Neuronal stem cell (in vitro differentiated cells): ENCODE measurements around the gene EPM2A.

Experiments
- DNase-seq: peaks from one replicate; pipeline ENCODE4 v3.0.0-alpha.2; 2013; ENCODE audit warnings: low spot score
- H2AFZ ChIP-seq: one replicate; pipeline ENCODE4 v1.6.1; 2013; ENCODE audit warnings: mild to moderate bottlenecking, low read length, inconsistent platforms
- H2AK5ac ChIP-seq: 2 replicates; pipeline ENCODE4 v1.6.1; 2013; ENCODE audit warnings: low read depth, mild to moderate bottlenecking, inconsistent platforms, low read length, moderate library complexity, mixed read lengths
- H2BK120ac ChIP-seq: 2 replicates; pipeline ENCODE4 v1.6.1; 2013; ENCODE audit warnings: low read depth, mild to moderate bottlenecking, inconsistent platforms, low read length, moderate library complexity, mixed read lengths
- H2BK12ac ChIP-seq: one replicate; pipeline ENCODE4 v1.6.1; 2013; ENCODE audit warnings: low read length, inconsistent platforms
- H2BK15ac ChIP-seq: 2 replicates; pipeline ENCODE4 v1.6.1; 2013; ENCODE audit warnings: mild to moderate bottlenecking, low read length, inconsistent platforms, mixed read lengths
- H2BK5ac ChIP-seq: one replicate; pipeline ENCODE4 v1.6.1; 2013; ENCODE audit warnings: inconsistent platforms, mild to moderate bottlenecking, low read length, moderate library complexity
- H3K14ac ChIP-seq: one replicate; pipeline ENCODE4 v1.6.1; 2013; ENCODE audit warnings: low read length, inconsistent platforms
- H3K18ac ChIP-seq: 2 replicates; pipeline ENCODE4 v1.6.1; 2013; ENCODE audit warnings: low read length, inconsistent platforms
- H3K23ac ChIP-seq: 2 replicates; pipeline ENCODE4 v1.6.1; 2013; ENCODE audit warnings: low read depth, mild to moderate bottlenecking, mixed read lengths, low read length, inconsistent platforms; ENCODE audit not compliant: poor library complexity
- H3K27ac ChIP-seq: replicated peaks from 3 replicates; pipeline ENCODE4 v1.5.1; 2013; ENCODE audit warnings: low read length, inconsistent platforms
- H3K27me3 ChIP-seq, 3 experiments: 2 replicates each; pipeline ENCODE4 v1.6.1; 2013; ENCODE audit warnings: low read length in 3 of 3, mild to moderate bottlenecking in 2 of 3, inconsistent platforms in 1 of 3, low read depth in 1 of 3, mixed read lengths in 1 of 3, moderate library complexity in 1 of 3; ENCODE audit not compliant: control insufficient read depth in 3 of 3, insufficient read depth in 3 of 3
- H3K36me3 ChIP-seq, 2 donors: replicated peaks in 1 of 2; 2 replicates each; pipeline ENCODE4 v1.6.1; 2013; ENCODE audit warnings: low read length in 2 of 2; ENCODE audit not compliant: control insufficient read depth in 2 of 2, insufficient read depth in 2 of 2
- H3K4ac ChIP-seq: 2 replicates; pipeline ENCODE4 v1.6.1; 2013; ENCODE audit warnings: inconsistent platforms, mild to moderate bottlenecking, low read length, moderate library complexity
- H3K4me1 ChIP-seq, 2 donors: 1 replicate in 1 of 2; 2 replicates in 1 of 2; pipeline ENCODE4 v1.6.1; 2013; ENCODE audit warnings: low read length in 2 of 2, low read depth in 1 of 2; ENCODE audit not compliant: control insufficient read depth in 2 of 2, insufficient read depth in 1 of 2
- H3K4me2 ChIP-seq: one replicate; pipeline ENCODE4 v1.6.1; 2013; ENCODE audit warnings: mild to moderate bottlenecking, low read length, inconsistent platforms; ENCODE audit not compliant: insufficient read depth, poor library complexity, severe bottlenecking
- H3K4me3 ChIP-seq, 2 donors: 2 replicates each; pipeline ENCODE4 v1.5.1; 2013; ENCODE audit warnings: low read length in 2 of 2, mild to moderate bottlenecking in 2 of 2, inconsistent platforms in 1 of 2, moderate library complexity in 1 of 2
- H3K79me1 ChIP-seq: one replicate; pipeline ENCODE4 v1.6.1; 2013; ENCODE audit warnings: low read depth, mild to moderate bottlenecking, inconsistent platforms, low read length, moderate library complexity
- H3K9ac ChIP-seq: one replicate; pipeline ENCODE4 v1.6.1; 2013; ENCODE audit warnings: mild to moderate bottlenecking, low read depth, low read length, inconsistent platforms; ENCODE audit not compliant: poor library complexity
- H3K9me3 ChIP-seq, 2 donors: replicated peaks in 1 of 2; 2 replicates each; pipeline versions ENCODE3 to v1.6.1; 2013; ENCODE audit warnings: low read length in 2 of 2, mild to moderate bottlenecking in 2 of 2, inconsistent platforms in 1 of 2, low read depth in 1 of 2, mixed read lengths in 1 of 2, moderate library complexity in 1 of 2; ENCODE audit not compliant: control insufficient read depth in 2 of 2, insufficient read depth in 1 of 2
- H4K8ac ChIP-seq: one replicate; pipeline ENCODE4 v1.6.1; 2013; ENCODE audit warnings: low read depth, mild to moderate bottlenecking, inconsistent platforms, low read length, moderate library complexity
- H4K91ac ChIP-seq: one replicate; pipeline ENCODE4 v1.6.1; 2013; ENCODE audit warnings: low read length, low read depth, mild to moderate bottlenecking, inconsistent platforms; ENCODE audit not compliant: poor library complexity
- WGBS, 2 donors: extraction: QIAGEN DNeasy Blood & Tissue Kit; methylation state at CpG; one replicate each; pipeline ENCODE4 v1.1.7; 2013; ENCODE audit warnings: missing lambda C conversion rate in 2 of 2, mixed read lengths in 1 of 2; ENCODE audit not compliant: insufficient read length in 2 of 2, insufficient replicate concordance in 1 of 2; ENCODE audit errors: extremely low coverage in 2 of 2; 5-methylcytosine and 5-hydroxymethylcytosine counted together

The EPM2A gene

GRCh38 chr6:145765449-145765848, 30.1 kb upstream of the EPM2A start:
- Histone ChIP-seq H3K4me3 (no peak overlapping the region), H2BK15ac (no peak overlapping the region), H3K9me3 (no peaks in the 10 kb centered on the region)

DNA sequence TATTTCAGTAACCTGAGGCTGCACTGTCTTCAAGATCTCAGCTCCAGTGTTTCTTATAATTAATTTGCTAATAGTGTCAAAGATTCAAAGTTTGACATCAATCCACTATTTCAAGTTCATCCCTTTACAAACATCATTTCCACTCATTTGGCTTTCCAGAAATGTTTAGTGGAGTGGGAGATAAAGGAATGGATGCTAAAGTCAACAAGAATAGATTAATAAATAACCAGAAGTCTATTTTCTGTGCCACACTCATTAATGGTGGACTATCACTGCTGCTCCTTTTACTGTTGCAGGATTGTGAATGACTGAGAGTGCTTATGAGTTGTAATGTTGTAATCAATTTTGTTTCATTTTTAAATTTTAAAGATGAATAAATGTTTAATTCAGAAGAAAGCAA, 28.4 kb upstream of the EPM2A start:
- no peaks in the 10 kb centered on the region for H3K36me3 ChIP-seq
- no peak overlapping the region for H3K4me2 ChIP-seq
- H3K18ac ChIP-seq, result no peak overlapping the region
- DNase-seq, result no peak
- no peak overlapping the region for H3K23ac ChIP-seq
- no peak overlapping the region for H2AFZ ChIP-seq
- no peaks in the 10 kb centered on the region for H3K9me3 ChIP-seq
- no peak overlapping the region for H4K91ac ChIP-seq
- H3K4ac ChIP-seq, result no peak overlapping the region
- H3K4me3 ChIP-seq, result no peak overlapping the region
- no peak overlapping the region for H2AK5ac ChIP-seq
- H3K14ac ChIP-seq, result no peak overlapping the region
- no peak overlapping the region for H2BK15ac ChIP-seq
- no peaks in the 10 kb centered on the region for H3K27me3 ChIP-seq
- no peak overlapping the region for H3K9ac ChIP-seq
- no peak overlapping the region for H4K8ac ChIP-seq
- no peak overlapping the region for H2BK5ac ChIP-seq
- no peak overlapping the region for H2BK120ac ChIP-seq
- no peak overlapping the region for H3K27ac ChIP-seq
- no peaks in the 10 kb centered on the region for H3K4me1 ChIP-seq
- no peaks in the 10 kb centered on the region for H3K79me1 ChIP-seq
- no peak overlapping the region for H2BK12ac ChIP-seq

More at GRCh38 chr6:145765449-145765848, 30.1 kb upstream of the EPM2A start:
- Histone ChIP-seq H4K91ac (no peak overlapping the region), H3K23ac (no peak overlapping the region), H2BK12ac (no peak overlapping the region), H2BK5ac (no peak overlapping the region), H3K27me3 (no peaks in the 10 kb centered on the region), H4K8ac (no peak overlapping the region), H3K18ac (no peak overlapping the region), H2AFZ (no peak overlapping the region), H3K79me1 (no peaks in the 10 kb centered on the region), H3K36me3 (no peaks in the 10 kb centered on the region), H3K9ac (no peak overlapping the region), H3K14ac (no peak overlapping the region), H3K27ac (no peak overlapping the region), H3K4me2 (no peak overlapping the region), H2AK5ac (no peak overlapping the region), H3K4me1 (no peaks in the 10 kb centered on the region), H3K4ac (no peak overlapping the region), H2BK120ac (no peak overlapping the region)
- DNase-seq, result no peak

DNA sequence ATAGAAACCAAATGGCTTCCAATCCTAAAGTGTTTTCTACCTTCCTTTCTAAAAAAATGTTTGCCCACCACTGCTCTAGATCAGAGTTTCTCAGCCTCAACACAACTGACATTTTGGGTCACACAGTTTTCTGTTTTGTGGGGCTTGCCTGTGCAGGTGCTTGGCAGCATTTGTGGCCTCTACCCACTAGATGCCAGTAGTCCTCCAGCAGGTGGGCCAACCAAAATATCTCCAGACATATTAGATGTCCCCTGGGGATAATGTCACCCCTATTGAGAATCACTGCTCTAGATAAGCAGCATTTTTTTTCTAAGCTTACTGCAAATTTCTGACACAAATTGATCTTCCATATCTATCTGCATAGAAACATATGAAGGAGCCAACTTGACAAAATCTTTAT, 26.3 kb upstream of the EPM2A start:
- Histone ChIP-seq H3K27ac (no peak overlapping the region), H3K9me3 (no peaks in the 10 kb centered on the region), H2AFZ (no peak overlapping the region), H3K4ac (no peak overlapping the region), H2BK5ac (no peak overlapping the region), H3K18ac (no peak overlapping the region), H4K8ac (no peak overlapping the region), H3K4me3 (no peak overlapping the region), H3K27me3 (no peaks in the 10 kb centered on the region), H3K14ac (no peak overlapping the region), H2AK5ac (no peak overlapping the region), H2BK12ac (no peak overlapping the region), H3K79me1 (no peaks in the 10 kb centered on the region), H4K91ac (no peak overlapping the region), H2BK120ac (no peak overlapping the region), H3K23ac (no peak overlapping the region), H3K4me1 (peaks cover 0 to 3% of the 10 kb centered on the region in 2 donors), H2BK15ac (no peak overlapping the region), H3K4me2 (no peak overlapping the region), H3K36me3 (no peaks in the 10 kb centered on the region), H3K9ac (no peak overlapping the region)
- no peak for DNase-seq

- H4K8ac ChIP-seq, result no peak overlapping the region
- no peaks in the 10 kb centered on the region for H3K27me3 ChIP-seq
- no peaks in the 10 kb centered on the region for H3K36me3 ChIP-seq
- no peak overlapping the region for H2AK5ac ChIP-seq
- H3K9ac ChIP-seq, result no peak overlapping the region
- no peak overlapping the region for H2BK12ac ChIP-seq
- no peak overlapping the region for H3K23ac ChIP-seq
- H2BK5ac ChIP-seq, result no peak overlapping the region
- H2AFZ ChIP-seq, result peak overlapping the region; percentile 14
- DNase-seq, result no peak
- WGBS, 2 donors, result no CpG with 5 or more reads among the region's 4 CpGs
- no peak overlapping the region for H2BK15ac ChIP-seq
- H3K79me1 ChIP-seq, result no peaks in the 10 kb centered on the region
- H3K4ac ChIP-seq, result no peak overlapping the region
- no peak overlapping the region for H3K18ac ChIP-seq
- H3K14ac ChIP-seq, result no peak overlapping the region
- H3K4me3 ChIP-seq, result no peak overlapping the region
- no peak overlapping the region for H4K91ac ChIP-seq
- peaks cover 0 to 3% of the 10 kb centered on the region in 2 donors for H3K4me1 ChIP-seq
- no peak overlapping the region for H3K4me2 ChIP-seq
- no peak overlapping the region for H3K27ac ChIP-seq
- no peak overlapping the region for H2BK120ac ChIP-seq
- no peaks in the 10 kb centered on the region for H3K9me3 ChIP-seq
These were observed 22.8 kb upstream of the EPM2A start for GRCh38 chr6:145758113-145758512.
